T-helper 9 cell (primary cell): Measurements from ENCODE around the gene RTN4R.

ENCODE experiments used
- DNase-seq: peaks from one replicate; pipeline ENCODE4 v3.0.0-alpha.2; 2020

RTN4R gene

GRCh38 chr22:20256551-20257211 lies 11.4 kb downstream of the RTN4R start:
- no peak for DNase-seq

GRCh38 chr22:20256027-20256426 lies 12.1 kb downstream of the RTN4R start:
- DNase-seq: no peak

- DNase-seq: no peak
Measured at GRCh38 chr22:20254975-20255946, 12.9 kb downstream of the RTN4R start.

DNA sequence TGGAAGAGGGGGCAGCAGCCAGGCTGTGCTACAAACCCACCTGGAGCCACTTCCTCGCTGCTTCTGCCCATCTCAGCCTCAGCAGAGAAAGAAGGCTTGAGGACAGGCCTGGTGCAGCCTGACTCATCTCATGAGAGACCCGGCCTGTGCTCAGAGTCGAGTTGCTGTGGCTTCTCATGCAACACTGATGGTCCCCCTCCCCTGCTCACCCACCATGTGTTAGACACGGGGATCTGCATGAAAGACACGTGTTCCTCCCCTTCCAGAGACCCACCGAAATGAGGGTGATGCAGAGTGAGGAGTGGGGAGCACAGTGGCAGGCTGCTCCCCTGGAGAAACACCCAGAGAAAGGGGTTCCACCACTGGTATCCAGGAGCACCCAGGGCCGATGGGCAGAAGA lies 15.0 kb downstream of the RTN4R start:
- no peak for DNase-seq

DNA sequence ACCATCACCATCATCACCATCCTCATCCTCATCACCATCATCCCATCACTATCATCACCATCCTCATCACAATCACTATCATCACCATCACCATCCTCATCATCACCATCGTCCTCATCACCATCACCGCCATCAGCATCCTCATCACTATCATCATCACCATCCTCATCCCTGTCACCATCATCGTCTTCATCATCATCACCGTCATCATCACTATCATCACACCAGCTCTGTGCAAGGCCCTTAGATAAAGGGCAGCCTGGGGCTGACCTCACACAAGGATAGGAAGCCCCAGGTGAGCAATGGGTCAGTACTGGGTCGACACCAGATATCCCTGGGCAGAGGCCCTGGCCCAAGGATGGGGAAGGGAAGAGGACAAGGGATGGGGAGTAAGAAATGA lies 16.1 kb downstream of the RTN4R start:
- no peak for DNase-seq

- no peak for DNase-seq
Measured at GRCh38 chr22:20251491-20251890, 16.6 kb downstream of the RTN4R start.

DNA sequence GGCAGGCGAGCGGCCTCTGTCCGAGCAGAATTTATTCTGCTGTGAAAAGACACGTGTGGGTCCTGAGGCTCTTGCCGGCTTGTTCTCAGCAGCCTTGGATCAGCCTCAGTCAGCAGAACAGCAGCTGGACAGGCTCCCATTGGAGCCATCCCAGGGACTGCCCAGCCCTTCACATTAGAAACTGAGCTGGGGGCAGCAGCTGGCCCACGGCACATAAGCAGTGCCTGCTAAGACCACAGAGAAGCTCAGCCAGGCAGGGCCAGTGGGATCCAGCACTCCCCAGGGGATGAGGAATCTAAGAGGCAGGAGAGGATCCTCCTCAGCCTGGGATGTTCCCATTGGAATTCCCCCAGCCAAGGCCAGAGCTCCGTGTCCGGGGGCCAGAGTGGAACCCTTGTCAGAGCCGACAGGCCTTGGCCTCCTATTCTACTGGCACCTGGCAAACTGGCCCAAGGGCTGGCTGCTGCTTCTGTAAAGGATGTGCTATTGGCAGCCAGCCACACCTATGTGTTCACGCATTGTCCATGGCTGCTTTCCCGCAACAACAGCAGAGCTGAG lies 18.2 kb downstream of the RTN4R start:
- no peak for DNase-seq

- DNase-seq: no peak
Measured at GRCh38 chr22:20248461-20248978, 19.6 kb downstream of the RTN4R start.

DNA sequence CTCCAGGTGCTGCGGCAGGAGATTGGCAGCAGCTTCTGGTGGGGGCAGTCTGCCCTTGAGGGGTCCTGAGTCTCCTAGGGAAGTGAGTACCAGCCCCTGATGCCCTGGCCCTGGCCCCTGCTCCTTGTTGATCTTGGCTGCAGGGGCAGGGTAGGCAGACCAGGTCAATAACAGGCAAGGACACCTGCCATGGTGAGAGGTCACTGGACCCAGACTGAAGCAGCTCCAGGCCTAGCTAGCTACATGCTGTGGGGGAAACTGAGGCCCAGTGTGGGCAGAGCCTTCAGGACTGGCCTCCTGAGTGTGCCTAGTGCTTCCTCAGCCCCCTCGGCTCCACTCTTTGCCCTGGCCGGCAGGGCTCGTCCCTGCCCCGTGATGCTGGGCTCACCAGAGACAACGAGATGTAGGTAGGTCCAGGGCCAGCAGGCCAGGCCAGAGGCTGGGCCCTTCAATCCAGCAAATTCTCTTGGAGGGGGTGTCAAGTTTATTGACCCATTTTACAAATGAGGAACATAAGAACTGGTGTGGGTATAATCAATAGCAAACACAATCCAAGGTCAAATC lies 20.4 kb downstream of the RTN4R start:
- no peak for DNase-seq

- DNase-seq: no peak
Measured at GRCh38 chr22:20247010-20247505, 21.1 kb downstream of the RTN4R start.

- DNase-seq: no peak
Measured at GRCh38 chr22:20246368-20247009, 21.6 kb downstream of the RTN4R start.

- no peak for DNase-seq
Measured at GRCh38 chr22:20245577-20246367, 22.3 kb downstream of the RTN4R start.

DNA sequence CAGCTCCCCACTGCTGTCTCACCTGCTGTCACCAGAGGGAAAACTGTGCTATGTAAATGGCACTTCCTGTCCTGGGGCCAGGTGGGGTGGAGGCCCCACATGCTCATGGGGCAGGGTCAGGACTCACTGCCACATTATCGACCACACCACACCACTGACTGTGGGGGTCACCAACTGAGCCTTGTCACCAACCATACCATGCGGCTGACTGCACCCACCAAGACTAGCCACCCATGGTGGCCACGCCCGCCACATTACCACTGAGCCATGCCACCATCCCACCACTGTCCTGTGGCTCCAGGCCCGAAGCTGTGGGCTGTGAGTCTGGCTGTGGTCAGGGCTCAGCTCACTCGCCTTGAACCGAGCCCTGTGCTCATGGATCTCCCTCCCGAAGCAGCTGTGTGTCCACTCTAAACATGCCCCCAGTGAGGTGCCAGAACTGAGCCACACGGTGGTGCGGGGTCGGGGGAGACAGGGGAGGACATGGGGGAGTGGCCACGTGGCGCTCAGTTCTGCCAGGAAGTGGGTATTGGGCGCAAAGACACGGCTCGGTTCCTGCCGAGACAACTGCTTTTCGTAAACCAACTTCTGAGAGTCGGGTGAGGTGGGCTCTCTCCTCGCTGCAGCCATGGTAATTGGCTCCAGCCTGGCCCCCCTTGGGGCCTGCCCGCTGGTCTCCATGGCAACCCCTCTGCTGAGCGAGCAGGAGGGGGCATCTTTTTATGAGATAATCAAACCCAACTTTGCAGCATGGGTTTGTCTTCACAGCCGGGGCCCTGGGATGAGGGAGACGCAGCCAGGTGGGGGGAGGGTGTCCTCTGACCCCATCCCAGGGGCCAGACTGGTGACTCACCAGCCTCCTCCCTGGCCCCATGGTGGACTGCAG lies 23.2 kb downstream of the RTN4R start:
- peak; percentile 23 for DNase-seq

GRCh38 chr22:20244250-20244648 lies 23.9 kb downstream of the RTN4R start:
- no peak for DNase-seq

DNA sequence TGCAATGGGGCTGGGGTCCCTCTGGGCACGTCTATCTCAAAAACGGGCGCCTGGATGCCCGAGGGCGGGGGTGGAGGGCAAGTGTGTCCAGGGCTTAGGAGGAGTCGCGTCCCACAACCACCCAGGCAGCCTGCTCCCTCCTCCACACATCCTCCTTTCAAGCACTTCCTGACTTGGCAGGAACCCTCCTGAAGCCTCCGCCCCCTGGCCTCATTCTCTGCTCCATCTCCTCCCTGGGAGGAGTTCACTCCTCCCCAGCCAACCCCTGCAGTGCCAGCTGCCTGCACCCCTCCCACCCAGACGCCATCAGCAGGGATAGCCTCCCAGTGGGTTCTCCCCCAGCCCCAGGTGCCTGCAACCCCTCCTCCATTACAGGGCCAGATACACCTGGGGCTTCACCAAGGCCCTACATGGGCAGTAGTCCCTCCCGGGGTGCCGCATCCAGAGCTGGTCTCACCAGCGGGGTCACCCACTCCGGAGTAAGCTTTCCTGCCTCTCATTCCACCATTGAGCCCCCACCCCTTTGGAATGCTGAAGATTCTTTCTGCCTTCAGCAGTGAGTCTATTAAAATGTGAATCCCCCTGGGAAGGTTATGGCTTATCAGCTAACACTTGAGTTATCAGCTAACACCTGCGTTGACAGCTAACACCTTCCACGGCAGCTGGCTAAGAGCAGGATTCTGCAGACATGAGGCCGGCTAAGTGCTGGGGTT lies 24.4 kb downstream of the RTN4R start:
- DNase-seq: peak; percentile 49

DNA sequence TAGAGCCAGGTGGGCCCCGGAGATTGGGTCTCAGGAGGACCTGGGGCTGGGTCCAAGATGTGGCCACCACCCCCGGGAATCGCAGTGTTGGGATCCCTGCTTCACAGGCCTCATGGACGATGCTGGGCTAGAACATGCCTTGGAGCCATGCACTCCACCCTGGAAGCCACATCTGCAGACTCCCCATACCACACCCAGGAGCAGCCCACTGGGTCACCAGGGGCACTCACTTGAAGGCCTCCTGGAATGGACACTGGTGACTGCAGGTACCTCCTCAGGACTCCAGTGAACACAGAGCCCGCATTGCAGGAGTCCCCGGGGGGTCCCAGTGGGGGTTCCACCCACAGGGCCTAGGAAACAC lies 25.0 kb downstream of the RTN4R start:
- no peak for DNase-seq

DNA sequence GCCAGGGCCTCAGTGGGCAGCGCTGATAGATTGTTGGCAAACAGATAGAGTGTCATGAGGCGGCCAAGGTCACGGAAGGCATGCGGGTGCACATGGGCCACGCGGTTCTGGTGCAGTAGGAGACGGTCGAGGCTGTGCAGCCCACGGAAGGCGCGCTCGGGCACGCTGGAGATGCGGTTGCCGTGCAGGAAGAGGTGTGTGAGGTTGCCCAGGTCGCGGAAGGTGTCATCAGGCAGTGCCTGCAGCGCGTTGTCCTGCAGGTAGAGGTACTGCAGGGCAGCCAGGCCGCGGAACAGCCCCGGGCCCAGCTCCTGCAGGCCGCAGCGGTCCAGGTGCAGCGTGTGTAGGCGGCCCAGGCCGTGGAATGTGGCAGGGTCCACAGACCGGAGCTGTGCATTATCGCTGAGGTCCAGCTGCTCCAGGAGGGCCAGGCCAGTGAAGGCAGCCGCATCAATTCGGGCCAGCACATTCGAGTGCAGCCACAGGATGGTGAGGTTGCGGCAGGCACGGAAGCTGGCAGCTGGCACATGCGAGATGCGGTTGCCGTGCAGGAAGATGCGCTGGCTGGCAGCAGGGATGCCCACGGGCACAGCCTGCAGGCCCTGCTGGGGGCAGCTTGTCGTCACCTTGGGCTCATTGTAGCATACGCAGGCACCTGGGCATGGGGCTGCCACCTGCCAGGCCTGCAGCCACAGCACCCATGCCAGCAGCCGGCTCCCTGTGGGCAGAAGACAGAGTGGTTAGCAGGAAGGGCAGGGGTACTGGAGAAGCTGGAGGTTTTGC lies 25.5 kb downstream of the RTN4R start:
- peak; percentile 16 for DNase-seq

DNA sequence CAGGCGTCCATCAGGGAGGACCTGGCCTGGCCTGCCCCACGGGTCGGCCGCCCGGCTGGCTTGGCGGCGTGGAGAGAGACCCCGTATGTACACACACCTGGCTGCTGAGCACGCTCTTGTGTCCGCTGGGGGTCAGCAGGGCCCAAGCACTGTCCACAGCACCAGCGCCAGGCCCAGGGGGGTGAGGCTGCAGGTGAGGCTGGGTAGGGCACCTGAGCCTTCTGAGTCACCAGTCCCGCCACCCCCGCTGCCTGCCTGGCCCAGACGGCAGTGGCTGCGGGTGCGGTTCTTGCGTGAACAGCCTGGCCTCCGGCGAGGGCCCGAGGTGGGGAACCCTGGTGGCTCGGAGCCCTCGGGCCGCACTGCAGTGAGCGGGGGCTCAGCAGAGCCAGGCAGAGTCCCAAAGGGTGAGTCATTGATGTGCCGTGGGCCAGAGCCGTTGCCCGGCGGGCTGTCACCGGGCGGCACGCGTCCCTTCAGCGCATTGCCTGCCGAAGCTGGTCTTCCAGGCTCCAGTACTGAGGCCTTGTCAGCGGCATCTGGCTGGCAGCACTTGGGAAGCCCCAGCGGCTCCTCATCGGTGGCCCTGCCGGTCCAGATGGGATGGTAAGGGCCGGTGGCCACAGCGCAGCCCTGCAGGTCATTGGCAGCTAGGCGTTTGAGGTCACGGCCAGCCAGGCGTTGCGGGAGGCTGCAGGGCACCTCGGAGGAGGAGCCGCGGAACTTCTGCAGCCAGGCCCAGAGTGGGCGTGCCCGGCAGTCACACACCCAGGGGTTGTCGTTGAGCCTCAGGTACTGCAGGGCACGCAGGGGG lies 26.3 kb downstream of the RTN4R start:
- DNase-seq: no peak
